Measurements from ENCODE around the gene MEIOB. TPM values are rescaled to one million over a fixed set of nuclear protein-coding genes. Genes with fewer than 3 reads are reported as not detected.

The MEIOB gene
- polyA plus RNA-seq, 1 of the 3 experiments (the other 2 are of a cell fraction), result not detected

DNA sequence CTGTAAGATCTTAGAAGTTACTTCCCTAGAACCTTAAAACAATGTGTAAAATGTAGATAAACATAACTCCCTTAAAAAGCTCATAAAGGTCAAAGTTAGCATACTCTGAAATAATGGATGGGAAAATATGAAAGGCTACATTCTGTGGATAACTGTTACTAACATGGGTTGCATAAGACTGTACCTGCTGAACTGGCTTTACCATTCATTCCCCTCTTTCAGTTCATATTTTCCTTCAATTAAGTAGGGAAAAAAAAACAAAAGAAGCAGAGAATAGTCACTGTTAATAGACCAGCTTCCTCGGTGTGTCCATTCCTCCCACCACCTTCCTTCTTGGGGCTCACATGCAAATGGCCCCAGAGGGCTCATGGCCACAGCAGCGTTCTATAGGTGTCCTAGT, 7.5 kb upstream of the MEIOB start:
- Histone ChIP-seq H3K79me2 (ENCODE audit: insufficient read depth) (no peaks in the 10 kb centered on the region), H3K4me3 (ENCODE audit: low read depth in 2 of 2, low read length in 1 of 2) (no peak overlapping the region), H4K20me1 (ENCODE audit: insufficient read depth) (no peaks in the 10 kb centered on the region), H3K9me2 (no peaks in the 10 kb centered on the region), H3K9ac (no peak overlapping the region), H3K4me1 (ENCODE audit: control insufficient read depth in 1 of 2, insufficient read depth in 2 of 2, low read depth in 1 of 2, low read length in 1 of 2) (no peaks in the 10 kb centered on the region), H3K27ac (ENCODE audit: low read depth in 2 of 2, low read length in 1 of 2) (no peak overlapping the region), H3K27me3 (ENCODE audit: insufficient read depth) (peaks cover 9% of the 10 kb centered on the region), H3K4me2 (no peak overlapping the region), H3K36me3 (replicated peaks in 1 of 2; ENCODE audit: control insufficient read depth in 1 of 2, insufficient read depth in 2 of 2, low read length in 1 of 2) (no peaks in the 10 kb centered on the region), H3F3A (replicated peaks; ENCODE audit: insufficient read depth) (no peaks in the 10 kb centered on the region), H3K9me3 (no peaks in the 10 kb centered on the region), H2AFZ (ENCODE audit: low read depth) (no peak overlapping the region)
- CTCF ChIA-PET, result interaction anchor here (1.2 to 7.2 kb wide), 3 partner anchors 15 to 50 kb away, joined by 4 to 42 read pairs (median 5); no protein-coding TSS in a partner anchor
- no peak for TF ChIP-seq YY1 (IDR thresholded peaks at IDR 0.05; ENCODE audit: low read depth)
- no peak for TF ChIP-seq TCF12 (IDR thresholded peaks at IDR 0.05)
- no peak for TF ChIP-seq TEAD4 (IDR thresholded peaks at IDR 0.05; ENCODE audit: borderline replicate concordance, insufficient read depth)
- TF ChIP-seq, protein P1, sequence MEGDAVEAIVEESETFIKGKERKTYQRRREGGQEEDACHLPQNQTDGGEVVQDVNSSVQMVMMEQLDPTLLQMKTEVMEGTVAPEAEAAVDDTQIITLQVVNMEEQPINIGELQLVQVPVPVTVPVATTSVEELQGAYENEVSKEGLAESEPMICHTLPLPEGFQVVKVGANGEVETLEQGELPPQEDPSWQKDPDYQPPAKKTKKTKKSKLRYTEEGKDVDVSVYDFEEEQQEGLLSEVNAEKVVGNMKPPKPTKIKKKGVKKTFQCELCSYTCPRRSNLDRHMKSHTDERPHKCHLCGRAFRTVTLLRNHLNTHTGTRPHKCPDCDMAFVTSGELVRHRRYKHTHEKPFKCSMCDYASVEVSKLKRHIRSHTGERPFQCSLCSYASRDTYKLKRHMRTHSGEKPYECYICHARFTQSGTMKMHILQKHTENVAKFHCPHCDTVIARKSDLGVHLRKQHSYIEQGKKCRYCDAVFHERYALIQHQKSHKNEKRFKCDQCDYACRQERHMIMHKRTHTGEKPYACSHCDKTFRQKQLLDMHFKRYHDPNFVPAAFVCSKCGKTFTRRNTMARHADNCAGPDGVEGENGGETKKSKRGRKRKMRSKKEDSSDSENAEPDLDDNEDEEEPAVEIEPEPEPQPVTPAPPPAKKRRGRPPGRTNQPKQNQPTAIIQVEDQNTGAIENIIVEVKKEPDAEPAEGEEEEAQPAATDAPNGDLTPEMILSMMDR (IDR thresholded peaks at IDR 0.05), result no peak
- no peak for TF ChIP-seq EP300 (IDR thresholded peaks at IDR 0.05; ENCODE audit: borderline replicate concordance in 1 of 2, low read depth in 1 of 2, low read length in 1 of 2)
- no peak for TF ChIP-seq RAD21 (IDR thresholded peaks at IDR 0.05; ENCODE audit: low read length)
- TF ChIP-seq FOXM1 (IDR thresholded peaks at IDR 0.05; ENCODE audit: low read depth), result no peak
- TF ChIP-seq, protein P2, sequence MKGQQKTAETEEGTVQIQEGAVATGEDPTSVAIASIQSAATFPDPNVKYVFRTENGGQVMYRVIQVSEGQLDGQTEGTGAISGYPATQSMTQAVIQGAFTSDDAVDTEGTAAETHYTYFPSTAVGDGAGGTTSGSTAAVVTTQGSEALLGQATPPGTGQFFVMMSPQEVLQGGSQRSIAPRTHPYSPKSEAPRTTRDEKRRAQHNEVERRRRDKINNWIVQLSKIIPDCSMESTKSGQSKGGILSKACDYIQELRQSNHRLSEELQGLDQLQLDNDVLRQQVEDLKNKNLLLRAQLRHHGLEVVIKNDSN (IDR thresholded peaks at IDR 0.05; ENCODE audit: borderline replicate concordance, low read depth), result no peak
- TF ChIP-seq POLR2AphosphoS5 (IDR thresholded peaks at IDR 0.05; ENCODE audit: low read depth, low read length), result no peak
- no peak for DNase-seq
- POLR2A ChIA-PET, result no interaction called here
- WGBS (ENCODE audit: low lambda C conversion rate), result 62% methylated on average over 2 of the region's 2 CpGs

DNA sequence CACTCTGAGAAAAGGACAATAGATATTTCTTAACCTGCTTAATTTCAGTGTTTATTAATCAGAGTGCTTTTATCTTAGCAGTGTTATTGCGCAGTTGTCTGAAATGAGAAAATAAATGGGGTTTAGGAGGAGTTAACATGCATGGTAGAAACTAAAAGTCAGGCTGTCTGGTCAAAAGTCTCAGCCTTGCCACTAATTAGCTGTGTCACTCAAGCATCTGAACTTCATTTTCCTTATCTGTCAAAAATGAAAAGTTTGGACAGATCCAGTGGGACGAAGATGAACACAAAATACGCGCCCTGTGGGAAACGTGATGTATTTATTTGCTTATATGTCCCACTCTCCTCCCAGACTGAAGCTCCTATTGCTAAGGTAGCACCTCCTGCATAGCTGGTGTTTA, 6.3 kb upstream of the MEIOB start:
- CTCF ChIA-PET, result interaction anchor here (1.1 to 7.2 kb wide), 4 partner anchors 11 to 54 kb away, joined by 3 to 42 read pairs (median 5); no protein-coding TSS in a partner anchor

More for the DNA sequence above, 6.3 kb upstream of the MEIOB start:
- TF ChIP-seq ELF1 (IDR thresholded peaks at IDR 0.05) (no peak), FOXM1 (IDR thresholded peaks at IDR 0.05; ENCODE audit: low read depth) (no peak), EP300 (IDR thresholded peaks at IDR 0.05; ENCODE audit: borderline replicate concordance in 1 of 2, low read depth in 1 of 2, low read length in 1 of 2) (no peak), MXI1 (IDR thresholded peaks at IDR 0.05; ENCODE audit: low read depth, low read length) (no peak), FOXJ3 (CRISPR knock-in tag; IDR thresholded peaks at IDR 0.05) (no peak), RFX5 (IDR thresholded peaks at IDR 0.05; ENCODE audit: low read length) (no peak)
- TF ChIP-seq, protein P3, sequence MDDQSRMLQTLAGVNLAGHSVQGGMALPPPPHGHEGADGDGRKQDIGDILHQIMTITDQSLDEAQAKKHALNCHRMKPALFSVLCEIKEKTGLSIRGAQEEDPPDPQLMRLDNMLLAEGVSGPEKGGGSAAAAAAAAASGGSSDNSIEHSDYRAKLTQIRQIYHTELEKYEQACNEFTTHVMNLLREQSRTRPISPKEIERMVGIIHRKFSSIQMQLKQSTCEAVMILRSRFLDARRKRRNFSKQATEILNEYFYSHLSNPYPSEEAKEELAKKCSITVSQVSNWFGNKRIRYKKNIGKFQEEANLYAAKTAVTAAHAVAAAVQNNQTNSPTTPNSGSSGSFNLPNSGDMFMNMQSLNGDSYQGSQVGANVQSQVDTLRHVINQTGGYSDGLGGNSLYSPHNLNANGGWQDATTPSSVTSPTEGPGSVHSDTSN (IDR thresholded peaks at IDR 0.05), result no peak
- TF ChIP-seq, protein P4, sequence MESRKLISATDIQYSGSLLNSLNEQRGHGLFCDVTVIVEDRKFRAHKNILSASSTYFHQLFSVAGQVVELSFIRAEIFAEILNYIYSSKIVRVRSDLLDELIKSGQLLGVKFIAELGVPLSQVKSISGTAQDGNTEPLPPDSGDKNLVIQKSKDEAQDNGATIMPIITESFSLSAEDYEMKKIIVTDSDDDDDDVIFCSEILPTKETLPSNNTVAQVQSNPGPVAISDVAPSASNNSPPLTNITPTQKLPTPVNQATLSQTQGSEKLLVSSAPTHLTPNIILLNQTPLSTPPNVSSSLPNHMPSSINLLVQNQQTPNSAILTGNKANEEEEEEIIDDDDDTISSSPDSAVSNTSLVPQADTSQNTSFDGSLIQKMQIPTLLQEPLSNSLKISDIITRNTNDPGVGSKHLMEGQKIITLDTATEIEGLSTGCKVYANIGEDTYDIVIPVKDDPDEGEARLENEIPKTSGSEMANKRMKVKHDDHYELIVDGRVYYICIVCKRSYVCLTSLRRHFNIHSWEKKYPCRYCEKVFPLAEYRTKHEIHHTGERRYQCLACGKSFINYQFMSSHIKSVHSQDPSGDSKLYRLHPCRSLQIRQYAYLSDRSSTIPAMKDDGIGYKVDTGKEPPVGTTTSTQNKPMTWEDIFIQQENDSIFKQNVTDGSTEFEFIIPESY (IDR thresholded peaks at IDR 0.05; ENCODE audit: borderline replicate concordance, low read depth), result no peak
- Histone ChIP-seq H3K79me2 (ENCODE audit: insufficient read depth) (no peaks in the 10 kb centered on the region), H3K9me2 (no peaks in the 10 kb centered on the region), H4K20me1 (ENCODE audit: insufficient read depth) (no peaks in the 10 kb centered on the region), H3K9me3 (no peaks in the 10 kb centered on the region), H3F3A (replicated peaks; ENCODE audit: insufficient read depth) (no peaks in the 10 kb centered on the region), H3K27ac (ENCODE audit: low read depth in 2 of 2, low read length in 1 of 2) (no peak overlapping the region), H3K36me3 (replicated peaks in 1 of 2; ENCODE audit: control insufficient read depth in 1 of 2, insufficient read depth in 2 of 2, low read length in 1 of 2) (no peaks in the 10 kb centered on the region), H3K4me2 (no peak overlapping the region), H3K27me3 (ENCODE audit: insufficient read depth) (peaks cover 9% of the 10 kb centered on the region), H3K4me1 (ENCODE audit: control insufficient read depth in 1 of 2, insufficient read depth in 2 of 2, low read depth in 1 of 2, low read length in 1 of 2) (no peaks in the 10 kb centered on the region), H3K4me3 (ENCODE audit: low read depth in 2 of 2, low read length in 1 of 2) (no peak overlapping the region), H3K9ac (no peak overlapping the region), H2AFZ (ENCODE audit: low read depth) (no peak overlapping the region)
- 45% methylated on average over 5 of the region's 5 CpGs for WGBS (ENCODE audit: low lambda C conversion rate)
- no peak for DNase-seq
- POLR2A ChIA-PET, result no interaction called here

All from SK-N-SH (cell line).